Measurements from ENCODE around the gene AAK1. TPM values are rescaled to one million over a fixed set of nuclear protein-coding genes. Genes with fewer than 3 reads are reported as not detected.

Gene AAK1
- total RNA-seq, 1 donor from 2014 or later = 66.4 TPM

DNA sequence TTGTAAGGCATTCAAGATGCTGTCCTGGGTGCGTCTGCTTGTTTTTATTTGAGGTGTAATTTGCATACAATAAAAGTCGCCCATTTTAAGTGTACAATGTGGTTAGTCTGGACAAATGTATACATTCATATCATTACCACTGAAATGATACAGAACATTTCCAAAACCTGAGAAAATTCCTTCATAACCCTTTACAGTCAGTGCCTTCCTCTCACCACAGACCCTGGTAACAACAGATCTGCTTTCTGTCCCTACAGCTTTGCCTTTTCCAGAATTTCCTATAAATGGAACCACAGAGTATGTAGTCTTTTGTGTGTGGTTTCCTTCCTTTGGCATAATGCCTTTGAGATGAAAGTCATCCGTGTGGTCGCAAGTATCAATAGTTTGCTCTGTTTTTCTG is 160.5 kb downstream of the AAK1 start:
- TF ChIP-seq, protein P1, sequence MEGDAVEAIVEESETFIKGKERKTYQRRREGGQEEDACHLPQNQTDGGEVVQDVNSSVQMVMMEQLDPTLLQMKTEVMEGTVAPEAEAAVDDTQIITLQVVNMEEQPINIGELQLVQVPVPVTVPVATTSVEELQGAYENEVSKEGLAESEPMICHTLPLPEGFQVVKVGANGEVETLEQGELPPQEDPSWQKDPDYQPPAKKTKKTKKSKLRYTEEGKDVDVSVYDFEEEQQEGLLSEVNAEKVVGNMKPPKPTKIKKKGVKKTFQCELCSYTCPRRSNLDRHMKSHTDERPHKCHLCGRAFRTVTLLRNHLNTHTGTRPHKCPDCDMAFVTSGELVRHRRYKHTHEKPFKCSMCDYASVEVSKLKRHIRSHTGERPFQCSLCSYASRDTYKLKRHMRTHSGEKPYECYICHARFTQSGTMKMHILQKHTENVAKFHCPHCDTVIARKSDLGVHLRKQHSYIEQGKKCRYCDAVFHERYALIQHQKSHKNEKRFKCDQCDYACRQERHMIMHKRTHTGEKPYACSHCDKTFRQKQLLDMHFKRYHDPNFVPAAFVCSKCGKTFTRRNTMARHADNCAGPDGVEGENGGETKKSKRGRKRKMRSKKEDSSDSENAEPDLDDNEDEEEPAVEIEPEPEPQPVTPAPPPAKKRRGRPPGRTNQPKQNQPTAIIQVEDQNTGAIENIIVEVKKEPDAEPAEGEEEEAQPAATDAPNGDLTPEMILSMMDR (IDR thresholded peaks at IDR 0.05; ENCODE audit: unreplicated experiment) = no peak
- Mint-ChIP-seq H3K27me3 (ENCODE audit: low read depth) (no peaks in the 10 kb centered on the region), H3K4me3 (no peak overlapping the region), H3K27ac (peak overlapping the region; percentile 44), H3K36me3 (peaks cover 25% of the 10 kb centered on the region), H3K9me3 (no peaks in the 10 kb centered on the region), H3K4me1 (peaks cover 6% of the 10 kb centered on the region)
- DNase-seq (ENCODE audit: low spot score in 2 of 2, unreplicated experiment in 2 of 2) = no peak

DNA sequence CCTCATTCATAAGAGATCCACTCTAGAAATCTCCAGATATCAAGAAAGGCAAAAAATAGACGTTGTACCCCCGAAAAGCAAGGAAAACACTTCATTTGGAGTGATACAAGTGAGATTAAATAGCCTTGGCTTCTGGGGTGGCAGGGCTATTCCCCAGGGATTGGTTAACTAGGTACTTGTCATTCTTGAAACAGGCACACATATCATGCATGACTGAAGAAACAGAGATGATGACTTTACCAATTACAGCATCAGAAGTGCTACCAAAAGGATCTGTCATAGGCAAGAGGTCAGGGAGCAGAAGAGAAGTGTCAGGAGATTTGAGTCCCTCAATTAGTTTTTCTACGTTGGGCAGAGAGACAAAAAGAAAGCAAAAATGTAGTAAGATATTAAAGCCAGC is 161.1 kb downstream of the AAK1 start:
- no peak for DNase-seq (ENCODE audit: low spot score in 2 of 2, unreplicated experiment in 2 of 2)
- Mint-ChIP-seq H3K4me1 (peaks cover 6% of the 10 kb centered on the region), H3K27ac (no peak overlapping the region), H3K27me3 (ENCODE audit: low read depth) (no peaks in the 10 kb centered on the region), H3K4me3 (no peak overlapping the region), H3K9me3 (no peaks in the 10 kb centered on the region), H3K36me3 (peaks cover 25% of the 10 kb centered on the region)
- TF ChIP-seq, protein P1 (IDR thresholded peaks at IDR 0.05; ENCODE audit: unreplicated experiment) = no peak

DNA sequence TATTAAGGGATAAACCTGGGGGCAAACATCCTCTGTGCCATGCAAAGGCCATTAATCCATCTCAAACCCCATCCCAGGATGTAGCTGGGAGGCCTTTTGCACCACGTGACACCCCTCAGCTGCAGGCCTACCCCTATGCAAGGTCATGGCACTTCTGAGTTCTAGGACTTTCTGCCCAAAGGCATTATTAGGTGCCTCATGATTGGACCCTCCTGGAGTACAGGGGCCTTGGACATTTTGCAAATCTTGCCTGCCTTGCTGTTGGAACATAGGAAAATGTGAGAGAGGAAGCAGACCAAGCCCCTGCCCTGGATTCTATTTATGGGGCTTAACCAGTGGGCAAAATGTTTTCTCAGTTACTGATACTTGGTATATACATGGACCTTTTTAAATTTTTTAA is 162.1 kb downstream of the AAK1 start:
- H3K27me3 Mint-ChIP-seq (ENCODE audit: low read depth) = no peaks in the 10 kb centered on the region
- H3K9me3 Mint-ChIP-seq = no peaks in the 10 kb centered on the region
- TF ChIP-seq, protein P1 (IDR thresholded peaks at IDR 0.05; ENCODE audit: unreplicated experiment) = no peak
- H3K4me3 Mint-ChIP-seq = no peak overlapping the region
- H3K4me1 Mint-ChIP-seq = peaks cover 6% of the 10 kb centered on the region
- H3K27ac Mint-ChIP-seq = no peak overlapping the region
- DNase-seq (ENCODE audit: low spot score in 2 of 2, unreplicated experiment in 2 of 2) = no peak
- H3K36me3 Mint-ChIP-seq = peaks cover 21% of the 10 kb centered on the region

DNA sequence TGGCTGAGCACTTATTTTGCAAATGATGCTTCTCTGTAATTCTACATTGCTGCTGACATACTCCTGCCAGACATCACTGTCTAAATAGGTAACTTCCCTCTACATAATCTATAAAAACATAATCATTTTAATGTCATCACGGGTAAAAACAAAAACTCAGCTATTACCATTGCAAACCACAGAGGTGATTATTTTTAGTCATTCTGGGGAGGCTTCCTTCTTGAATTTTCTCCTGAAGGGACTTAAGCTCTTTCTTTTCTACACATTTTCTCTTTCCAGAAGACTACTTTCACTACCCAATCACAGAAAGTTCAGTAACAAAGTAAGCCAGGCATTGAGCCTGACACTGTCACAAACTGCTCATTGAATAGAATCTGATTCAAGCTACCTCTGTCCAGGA is 165.9 kb downstream of the AAK1 start:
- H3K4me3 Mint-ChIP-seq = no peak overlapping the region
- TF ChIP-seq, protein P1 (IDR thresholded peaks at IDR 0.05; ENCODE audit: unreplicated experiment) = no peak
- no peak overlapping the region for H3K27ac Mint-ChIP-seq

DNA sequence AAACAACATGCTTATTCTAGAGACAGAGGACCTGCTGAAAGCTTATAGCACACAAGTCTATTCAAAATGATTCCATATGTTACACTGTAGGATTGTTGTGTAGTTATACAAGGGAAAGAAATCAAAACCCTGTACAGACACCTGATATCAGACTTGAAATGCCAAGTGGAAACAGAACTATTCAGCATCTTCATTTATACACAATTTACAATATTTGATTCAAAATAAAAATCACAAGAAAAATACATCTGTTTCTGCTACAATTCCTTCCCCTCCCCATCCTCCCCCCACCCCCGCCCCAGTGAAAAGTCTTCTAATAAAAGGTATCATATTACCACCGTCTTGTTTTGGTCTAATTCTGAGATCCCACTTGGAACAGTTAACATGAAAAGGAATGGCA is 168.9 kb downstream of the AAK1 start:
- TF ChIP-seq, protein P1 (IDR thresholded peaks at IDR 0.05; ENCODE audit: unreplicated experiment) = no peak
- H3K36me3 Mint-ChIP-seq = peaks cover 12% of the 10 kb centered on the region
- no peak for DNase-seq (ENCODE audit: low spot score in 2 of 2, unreplicated experiment in 2 of 2)
- no peaks in the 10 kb centered on the region for H3K9me3 Mint-ChIP-seq
- no peaks in the 10 kb centered on the region for H3K27me3 Mint-ChIP-seq (ENCODE audit: low read depth)
- H3K4me1 Mint-ChIP-seq = peaks cover 19% of the 10 kb centered on the region
- H3K27ac Mint-ChIP-seq = no peak overlapping the region
- H3K4me3 Mint-ChIP-seq = no peak overlapping the region

More for the DNA sequence above, 165.9 kb downstream of the AAK1 start:
- DNase-seq (ENCODE audit: low spot score in 2 of 2, unreplicated experiment in 2 of 2) = no peak
- Mint-ChIP-seq H3K36me3 (peaks cover 20% of the 10 kb centered on the region), H3K4me1 (peaks cover 11% of the 10 kb centered on the region), H3K27me3 (ENCODE audit: low read depth) (no peaks in the 10 kb centered on the region), H3K9me3 (no peaks in the 10 kb centered on the region)

DNA sequence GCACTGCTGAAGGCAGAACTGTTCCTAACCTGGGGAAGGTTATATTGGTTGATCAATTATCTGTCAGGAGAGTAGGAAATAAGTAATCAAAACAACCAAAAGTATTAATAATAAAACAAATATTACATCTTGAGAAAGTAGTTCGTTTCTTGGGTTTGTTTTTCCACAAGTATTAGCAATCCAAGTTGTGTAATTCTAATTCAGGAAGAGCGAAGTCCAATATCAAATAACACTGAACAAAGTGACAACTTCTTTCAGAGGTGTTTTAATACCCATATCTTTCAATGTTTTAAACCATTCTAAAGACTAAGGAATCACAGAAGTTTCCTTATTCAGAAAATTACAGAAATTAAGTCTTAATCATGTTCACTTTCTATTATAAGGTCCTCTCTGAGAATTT is 171.7 kb downstream of the AAK1 start:
- Mint-ChIP-seq H3K4me1 (peaks cover 19% of the 10 kb centered on the region), H3K9me3 (no peaks in the 10 kb centered on the region), H3K27ac (no peak overlapping the region), H3K36me3 (peaks cover 6% of the 10 kb centered on the region), H3K27me3 (ENCODE audit: low read depth) (no peaks in the 10 kb centered on the region), H3K4me3 (no peak overlapping the region)
- TF ChIP-seq, protein P1 (IDR thresholded peaks at IDR 0.05; ENCODE audit: unreplicated experiment) = no peak
- no peak for DNase-seq (ENCODE audit: low spot score in 2 of 2, unreplicated experiment in 2 of 2)
